HEK293T (cell line): ENCODE data around the gene CCL11.

Experiments used
- ARNT ChIP-seq: fragments of 450-650 bp; IDR thresholded peaks from 2 replicates; pipeline ENCODE4 v1.6.1; 2017; ENCODE audit warnings: mild to moderate bottlenecking
- FOXK2 ChIP-seq: fragments of 450-650 bp; IDR thresholded peaks from 2 replicates; pipeline ENCODE4 v1.6.1; 2016; ENCODE audit warnings: mild to moderate bottlenecking
- HDGF ChIP-seq: fragments of 450-650 bp; IDR thresholded peaks from 2 replicates; pipeline ENCODE4 v1.6.1; 2017; ENCODE audit warnings: antibody characterized with exemption, borderline replicate concordance
- SP1 ChIP-seq: fragments of 450-650 bp; IDR thresholded peaks from 2 replicates; pipeline ENCODE4 v1.6.1; 2017
- TARDBP ChIP-seq: fragments of 450-650 bp; IDR thresholded peaks from 2 replicates; pipeline ENCODE4 v1.6.1; 2016

DNA sequence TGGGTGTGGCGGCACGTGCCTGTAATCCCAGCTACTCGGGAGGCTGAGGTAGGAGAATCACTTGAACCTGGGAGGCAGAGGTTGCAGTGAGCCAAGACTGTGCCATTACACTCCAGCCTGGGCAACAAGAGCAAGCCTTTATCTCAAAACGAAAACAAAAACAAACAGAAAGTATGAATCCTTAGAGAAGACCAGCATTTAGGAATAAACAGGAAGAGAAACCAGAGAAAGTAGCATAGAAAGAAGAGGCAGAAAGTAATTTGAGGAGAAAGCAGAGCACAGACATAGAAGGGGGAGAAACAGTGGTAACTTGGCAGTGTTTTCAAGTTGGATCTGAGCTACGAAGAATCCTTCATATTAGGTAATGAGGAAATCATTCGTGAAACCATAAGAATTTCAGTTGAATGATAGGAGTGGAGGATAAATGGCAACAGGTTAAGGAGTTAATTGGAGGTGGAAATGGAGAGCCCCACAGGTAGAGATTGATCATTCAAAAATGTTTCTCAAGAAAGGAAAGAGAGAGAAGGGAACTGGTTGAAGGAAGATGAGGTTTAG lies 40.1 kb upstream of the CCL11 start:
- TF ChIP-seq ARNT = no peak
- TF ChIP-seq HDGF = no peak
- no peak for TF ChIP-seq TARDBP
- no peak for TF ChIP-seq SP1
- no peak for TF ChIP-seq FOXK2
